Spleen (tissue), 11 donors: ENCODE results near the gene ARFGAP1. TPM values are rescaled to one million over a fixed set of nuclear protein-coding genes. Genes with fewer than 3 reads are reported as not detected.

Source experiments
- DNase-seq: peaks from one replicate; pipeline ENCODE4 v3.0.0-alpha.2; 2020
- H3K27ac ChIP-seq, 8 donors: fragments of 200-600 bp; sonication (generic) in 7 of 8; 1 replicate in 4 of 8; 2 replicates in 4 of 8; pipeline versions ENCODE4 v1.5.0 to v1.8.0; 2016 to 2021; ENCODE audit warnings: inconsistent platforms in 4 of 8, mild to moderate bottlenecking in 4 of 8, moderate library complexity in 1 of 8
- H3K27me3 ChIP-seq, 7 donors: fragments of 200-600 bp; sonication (generic) in 6 of 7; replicated peaks in 1 of 7; 1 replicate in 4 of 7; 2 replicates in 3 of 7; pipeline versions ENCODE4 v1.5.0 to v1.8.0; 2016 to 2021; ENCODE audit warnings: inconsistent platforms in 3 of 7, mild to moderate bottlenecking in 1 of 7
- H3K36me3 ChIP-seq, 6 donors: fragments of 200-600 bp; sonication (generic) in 5 of 6; 1 replicate in 4 of 6; 2 replicates in 2 of 6; pipeline versions ENCODE4 v1.5.0 to v1.8.0; 2016 to 2021; ENCODE audit warnings: inconsistent platforms in 2 of 6
- H3K4me1 ChIP-seq, 6 donors: fragments of 200-600 bp; sonication (generic) in 5 of 6; 1 replicate in 3 of 6; 2 replicates in 3 of 6; pipeline versions ENCODE4 v1.5.0 to v1.8.0; 2016 to 2021; ENCODE audit warnings: inconsistent platforms in 3 of 6
- H3K4me3 ChIP-seq, 8 donors: fragments of 200-600 bp; sonication (generic) in 7 of 8; 1 replicate in 4 of 8; 2 replicates in 4 of 8; pipeline versions ENCODE4 v1.5.0 to v1.8.0; 2016 to 2021; ENCODE audit warnings: inconsistent platforms in 4 of 8, mild to moderate bottlenecking in 4 of 8, moderate library complexity in 2 of 8
- H3K9me3 ChIP-seq, 8 donors: fragments of 200-600 bp; sonication (generic) in 7 of 8; 1 replicate in 4 of 8; 2 replicates in 4 of 8; pipeline versions ENCODE4 v1.5.0 to v1.8.0; 2016 to 2021; ENCODE audit warnings: inconsistent platforms in 4 of 8
- POLR2A ChIP-seq, 3 donors: fragments of 450-650 bp; IDR thresholded peaks; one replicate each; pipeline ENCODE4 v1.5.1; 2017; ENCODE audit warnings: antibody characterized with exemption in 3 of 3, mild to moderate bottlenecking in 1 of 3
- POLR2AphosphoS5 ChIP-seq, 3 donors: sonication (generic); formaldehyde crosslinking; IDR thresholded peaks; one replicate each; pipeline ENCODE4 v1.5.1; 2017; ENCODE audit warnings: antibody characterized with exemption in 3 of 3
- WGBS, 5 donors: extraction: QIAGEN DNeasy Blood & Tissue Kit in 3 of 5; methylation state at CpG; one replicate each; pipeline versions ENCODE4 v1.1.5 to v1.1.7; 2013 to 2018; 5-methylcytosine and 5-hydroxymethylcytosine counted together
- intact Hi-C: fragments of 100-400 bp; cut with DNase I; formaldehyde crosslinking; loops from one replicate; pipeline ENCODE4 v1.15.0; 2023; ENCODE audit warnings: low total_unique reads
- polyA plus RNA-seq, 3 donors: library from polyadenylated mRNA; stranded (reverse); fragments of 200-250 nt; gene quantifications; one replicate each; pipeline ENCODE4 v1.2.1, GENCODE V29; 2013
- total RNA-seq, 7 donors: library from RNA; depleted of rRNA in 3 of 7; stranded (reverse); fragments of >200 nt in 3 of 7; fragmentation: NEBNext Ultra II Directional in 4 of 7; extraction: Animal tissue kit (Norgen Biotek cat#: 25700) in 4 of 7; gene quantifications; one replicate each; pipeline versions ENCODE4 v1.1.0 to v1.2.1, GENCODE V29; 2016 to 2021
- TF ChIP-seq, protein P1 (sequence below), 11 experiments: fragments of 200-600 bp in 7 of 11; fragments of 450-650 bp in 4 of 11; sonication (generic) in 4 of 11; IDR thresholded peaks in 8 of 11; conservative IDR thresholded peaks in 3 of 11; 1 replicate in 7 of 11; 2 replicates in 4 of 11; pipeline versions ENCODE4 v1.4.0 to v1.8.0; 2016 to 2021; ENCODE audit warnings: antibody characterized with exemption in 11 of 11, inconsistent platforms in 4 of 11, mild to moderate bottlenecking in 1 of 11
- donor health status: healthy with polysubstance abuse.
- donor health status: DM: no; HTN: no; CAD: no; lungs with moderate emphysema.
- donor health status: DM: no; HTN: no; CAD: no.
- donor health status: Bipolar disorder and iron deficiency.
- donor health status: healthy.
- donor health status: DM: no; HTN: no; CAD: no.
- donor health status: DM: yes; HTN: yes; CAD: no.

Gene ARFGAP1
- total and polyA plus RNA-seq, 10 donors: 44.4 to 165 (median 96.1) TPM

DNA sequence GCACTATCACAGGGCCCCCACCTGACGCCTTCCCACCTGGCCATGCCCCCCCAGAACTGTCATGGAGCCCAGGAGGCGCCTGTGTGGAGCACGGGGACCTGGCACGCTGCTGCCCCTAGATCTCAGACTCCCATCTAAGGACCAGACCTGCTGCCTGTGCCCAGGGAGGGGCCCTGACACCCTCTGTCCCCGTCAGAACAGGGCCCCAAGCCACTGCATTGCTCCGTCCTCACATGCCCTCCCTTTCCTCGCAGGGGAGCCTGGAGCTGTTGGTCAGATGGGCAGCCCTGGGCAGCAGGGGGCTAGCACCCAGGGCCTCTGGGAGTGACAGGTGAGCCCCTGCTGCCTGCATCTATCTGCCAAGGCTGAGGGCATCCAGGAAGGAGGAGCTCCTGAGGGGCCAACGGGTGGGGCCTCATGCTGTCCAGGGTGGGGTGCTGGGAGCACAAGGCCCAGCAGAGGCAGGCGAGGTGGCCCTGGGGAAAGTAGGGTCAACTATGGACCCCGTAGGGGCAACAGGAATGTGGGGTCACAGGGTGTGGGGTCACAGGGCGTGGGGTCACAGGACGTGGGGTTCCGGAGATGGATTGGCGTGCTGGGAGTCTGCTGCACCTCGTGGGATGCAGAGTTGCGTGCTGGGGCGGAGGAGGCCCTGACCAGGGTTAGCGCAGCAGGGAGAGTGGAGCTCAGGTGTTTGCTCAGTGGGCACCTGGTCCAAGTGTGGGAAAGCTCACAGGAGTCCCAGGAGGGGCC is 56.9 kb downstream of the ARFGAP1 start:
- 81 to 92% (median 88%) methylated on average over 14 to 18 of the region's 18 CpGs for WGBS, 5 donors
- Histone ChIP-seq H3K27me3 (peaks cover 0 to 42% (median 0%) of the 10 kb centered on the region in 7 donors), H3K4me3 (no peak overlapping the region), H3K4me1 (peaks cover 0 to 28% (median 11%) of the 10 kb centered on the region in 6 donors), H3K36me3 (no peaks in the 10 kb centered on the region), H3K27ac (no peak overlapping the region), H3K9me3 (peaks cover 0 to 36% (median 23%) of the 10 kb centered on the region in 8 donors)
- peak; percentile 65 for DNase-seq
- intact Hi-C loops: no loop called here
- TF ChIP-seq POLR2A (IDR thresholded peaks at IDR 0.05) (no peak), POLR2AphosphoS5 (IDR thresholded peaks at IDR 0.05) (no peak)
- TF ChIP-seq, protein P1, sequence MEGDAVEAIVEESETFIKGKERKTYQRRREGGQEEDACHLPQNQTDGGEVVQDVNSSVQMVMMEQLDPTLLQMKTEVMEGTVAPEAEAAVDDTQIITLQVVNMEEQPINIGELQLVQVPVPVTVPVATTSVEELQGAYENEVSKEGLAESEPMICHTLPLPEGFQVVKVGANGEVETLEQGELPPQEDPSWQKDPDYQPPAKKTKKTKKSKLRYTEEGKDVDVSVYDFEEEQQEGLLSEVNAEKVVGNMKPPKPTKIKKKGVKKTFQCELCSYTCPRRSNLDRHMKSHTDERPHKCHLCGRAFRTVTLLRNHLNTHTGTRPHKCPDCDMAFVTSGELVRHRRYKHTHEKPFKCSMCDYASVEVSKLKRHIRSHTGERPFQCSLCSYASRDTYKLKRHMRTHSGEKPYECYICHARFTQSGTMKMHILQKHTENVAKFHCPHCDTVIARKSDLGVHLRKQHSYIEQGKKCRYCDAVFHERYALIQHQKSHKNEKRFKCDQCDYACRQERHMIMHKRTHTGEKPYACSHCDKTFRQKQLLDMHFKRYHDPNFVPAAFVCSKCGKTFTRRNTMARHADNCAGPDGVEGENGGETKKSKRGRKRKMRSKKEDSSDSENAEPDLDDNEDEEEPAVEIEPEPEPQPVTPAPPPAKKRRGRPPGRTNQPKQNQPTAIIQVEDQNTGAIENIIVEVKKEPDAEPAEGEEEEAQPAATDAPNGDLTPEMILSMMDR (IDR thresholded peaks at IDR 0.05 in 8 of 11, conservative IDR thresholded peaks at IDR 0.05 in 3 of 11): no peak

DNA sequence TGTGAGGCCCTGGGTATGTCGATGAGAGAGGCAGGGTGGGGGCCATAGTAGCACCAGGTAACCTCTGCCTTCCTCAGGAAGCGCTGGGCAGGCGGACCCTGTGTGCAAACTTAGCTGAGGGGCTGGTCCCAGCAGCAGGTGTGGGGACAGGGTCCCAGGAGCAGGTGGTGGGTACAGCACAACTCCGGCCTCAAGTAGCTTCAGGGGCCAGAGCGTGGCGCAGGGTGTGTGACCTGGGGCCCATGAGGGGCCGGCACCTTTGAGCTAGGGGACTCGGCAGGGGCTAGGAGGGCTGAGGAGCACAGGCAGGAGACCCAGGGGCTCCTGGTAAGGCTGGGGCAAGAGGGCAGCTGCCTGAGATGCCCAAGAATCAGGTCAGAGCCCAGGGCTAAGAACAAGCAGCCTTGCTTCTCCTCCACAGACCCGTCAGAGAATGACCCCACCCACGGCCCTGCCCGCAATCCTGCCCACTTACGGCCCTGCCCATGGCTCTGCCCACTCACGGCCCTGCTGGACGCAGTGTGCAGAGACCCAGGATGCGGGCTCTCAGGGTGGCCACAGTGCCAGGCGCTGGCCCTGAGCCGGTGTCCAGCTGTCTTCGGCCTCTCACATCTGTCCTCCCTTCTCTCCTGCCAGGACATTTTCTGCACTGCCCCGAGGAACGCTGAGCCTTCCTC is 57.6 kb downstream of the ARFGAP1 start:
- TF ChIP-seq, protein P1 (IDR thresholded peaks at IDR 0.05 in 8 of 11, conservative IDR thresholded peaks at IDR 0.05 in 3 of 11): no peak
- no peak for TF ChIP-seq POLR2A (IDR thresholded peaks at IDR 0.05)
- no peak for TF ChIP-seq POLR2AphosphoS5 (IDR thresholded peaks at IDR 0.05)
- Histone ChIP-seq H3K4me3 (no peak overlapping the region), H3K27me3 (peaks cover 0 to 48% (median 0%) of the 10 kb centered on the region in 7 donors), H3K36me3 (no peaks in the 10 kb centered on the region), H3K27ac (no peak overlapping the region), H3K4me1 (peaks cover 0 to 28% (median 11%) of the 10 kb centered on the region in 6 donors), H3K9me3 (peaks cover 0 to 36% (median 23%) of the 10 kb centered on the region in 8 donors)
- no peak for DNase-seq
- intact Hi-C loops: no loop called here
- 81 to 87% (median 83%) methylated on average over 17 to 20 of the region's 20 CpGs for WGBS, 5 donors

- no peak overlapping the region for H3K27ac ChIP-seq
- H3K4me1 ChIP-seq: peaks cover 0 to 31% (median 9%) of the 10 kb centered on the region in 6 donors
- TF ChIP-seq POLR2A (IDR thresholded peaks at IDR 0.05) (no peak), POLR2AphosphoS5 (IDR thresholded peaks at IDR 0.05) (no peak)
- TF ChIP-seq, protein P1 (IDR thresholded peaks at IDR 0.05 in 8 of 11, conservative IDR thresholded peaks at IDR 0.05 in 3 of 11): no peak
- 78 to 87% (median 83%) methylated on average over 7 to 13 of the region's 13 CpGs for WGBS, 5 donors
- H3K4me3 ChIP-seq: no peak overlapping the region
- H3K9me3 ChIP-seq: peaks cover 0 to 36% (median 23%) of the 10 kb centered on the region in 8 donors
- no peak for DNase-seq
- H3K36me3 ChIP-seq: no peaks in the 10 kb centered on the region
- peaks cover 0 to 56% (median 0%) of the 10 kb centered on the region in 7 donors for H3K27me3 ChIP-seq
- intact Hi-C loops: no loop called here
These were observed 58.3 kb downstream of the ARFGAP1 start for GRCh38 chr20:63330940-63331339.
